Central memory CD8-positive, alpha-beta T cell (primary cell): ENCODE data around the gene KRT82.
A peak's percentile ranks its signal among the peaks of the same experiment; 100 is the strongest.

Experiments
- ATAC-seq: fragments of 150-1000 bp; cut with Tn5 transposase; replicated peaks from 2 replicates; pipeline ENCODE4 v1.10.0; 2022; ENCODE audit warnings: mild to moderate bottlenecking, moderate FRiP score, moderate number of reproducible peaks; ENCODE audit not compliant: poor library complexity, severe bottlenecking; ENCODE audit errors: extremely low read depth
- DNase-seq, 2 donors: peaks; one replicate each; pipeline ENCODE4 v3.0.0; 2021; ENCODE audit warnings: low spot score in 2 of 2
- H3K27ac Mint-ChIP-seq: one replicate; pipeline ENCODE4 v1.8.0; 2022; ENCODE audit warnings: low read depth, mild to moderate bottlenecking, moderate library complexity, mixed read lengths
- H3K27me3 Mint-ChIP-seq: one replicate; pipeline ENCODE4 v1.8.0; 2022; ENCODE audit warnings: mixed read lengths
- H3K36me3 Mint-ChIP-seq: one replicate; pipeline ENCODE4 v1.8.0; 2022; ENCODE audit warnings: mild to moderate bottlenecking, moderate library complexity, mixed read lengths; ENCODE audit not compliant: insufficient read depth
- H3K4me1 Mint-ChIP-seq: one replicate; pipeline ENCODE4 v1.8.0; 2022; ENCODE audit warnings: mixed read lengths
- H3K4me3 Mint-ChIP-seq: one replicate; pipeline ENCODE4 v1.8.0; 2022; ENCODE audit warnings: mild to moderate bottlenecking, moderate library complexity, mixed read lengths
- H3K9me3 Mint-ChIP-seq: one replicate; pipeline ENCODE4 v1.8.0; 2022; ENCODE audit warnings: mixed read lengths

The KRT82 gene

DNA sequence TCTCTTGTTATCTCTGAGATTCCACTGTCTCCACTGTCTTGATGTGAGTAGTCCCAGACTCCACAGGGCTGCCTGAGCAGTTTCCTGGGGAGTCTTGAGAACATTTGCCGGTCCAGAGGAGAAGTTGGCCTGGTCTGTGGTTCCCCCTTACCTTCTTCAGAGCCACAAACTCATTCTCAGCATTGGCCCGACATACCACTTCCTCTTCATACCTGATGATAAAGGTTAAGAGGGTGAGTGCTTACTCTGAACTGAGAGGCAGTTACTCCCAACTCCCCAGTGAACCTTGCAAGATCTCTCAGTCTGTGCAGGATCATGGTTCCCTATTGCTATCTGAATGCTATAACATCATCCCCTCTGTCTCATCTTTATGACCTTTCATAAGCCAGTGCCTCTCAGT, 23.3 kb downstream of the KRT82 start:
- DNase-seq (no peak), ATAC-seq (peak; percentile 64)
- Mint-ChIP-seq H3K27me3 (peaks cover 11% of the 10 kb centered on the region), H3K27ac (no peak overlapping the region), H3K4me3 (no peak overlapping the region), H3K36me3 (no peaks in the 10 kb centered on the region), H3K9me3 (no peaks in the 10 kb centered on the region), H3K4me1 (peaks cover 9% of the 10 kb centered on the region)

- Mint-ChIP-seq H3K27me3 (peaks cover 28% of the 10 kb centered on the region), H3K36me3 (no peaks in the 10 kb centered on the region), H3K4me1 (peaks cover 9% of the 10 kb centered on the region), H3K27ac (no peak overlapping the region), H3K4me3 (no peak overlapping the region), H3K9me3 (no peaks in the 10 kb centered on the region)
- no peak for DNase-seq
- no peak for ATAC-seq
Measured at GRCh38 chr12:52381206-52381605, 24.9 kb downstream of the KRT82 start.

GRCh38 chr12:52380271-52380694, 25.9 kb downstream of the KRT82 start:
- Mint-ChIP-seq H3K9me3 (no peaks in the 10 kb centered on the region), H3K27me3 (peaks cover 30% of the 10 kb centered on the region), H3K27ac (no peak overlapping the region), H3K4me1 (peaks cover 9% of the 10 kb centered on the region), H3K4me3 (no peak overlapping the region), H3K36me3 (no peaks in the 10 kb centered on the region)
- no peak for ATAC-seq
- no peak for DNase-seq

DNA sequence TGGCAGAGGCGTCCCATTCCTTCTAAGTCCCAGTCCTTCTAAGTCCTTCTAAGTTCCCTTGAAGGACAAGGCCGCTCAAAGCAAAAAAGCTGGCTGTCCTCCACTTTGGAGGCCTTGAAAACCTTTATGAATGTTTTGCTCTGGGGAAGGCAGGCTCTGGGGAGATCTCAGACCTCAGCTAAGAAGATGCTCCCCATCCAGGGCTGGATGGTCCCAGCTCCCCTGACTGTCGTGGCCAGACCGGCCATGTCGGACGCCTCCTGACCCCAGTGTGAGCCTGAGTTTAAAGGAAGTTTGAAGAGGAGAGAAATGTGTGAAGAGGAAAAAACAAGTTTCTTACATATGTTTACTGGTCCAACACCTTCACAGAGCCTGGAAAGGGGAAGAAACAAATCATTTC, 26.6 kb downstream of the KRT82 start:
- ATAC-seq = no peak
- Mint-ChIP-seq H3K27ac (no peak overlapping the region), H3K9me3 (no peaks in the 10 kb centered on the region), H3K27me3 (peaks cover 30% of the 10 kb centered on the region), H3K4me3 (no peak overlapping the region), H3K36me3 (no peaks in the 10 kb centered on the region), H3K4me1 (peaks cover 9% of the 10 kb centered on the region)
- no peak for DNase-seq

GRCh38 chr12:52378091-52378490, 28.0 kb downstream of the KRT82 start:
- no peaks in the 10 kb centered on the region for H3K9me3 Mint-ChIP-seq
- H3K4me1 Mint-ChIP-seq = peaks cover 7% of the 10 kb centered on the region
- no peak overlapping the region for H3K27ac Mint-ChIP-seq
- no peaks in the 10 kb centered on the region for H3K36me3 Mint-ChIP-seq
- H3K4me3 Mint-ChIP-seq = no peak overlapping the region
- ATAC-seq (no peak), DNase-seq (no peak)
- H3K27me3 Mint-ChIP-seq = peaks cover 30% of the 10 kb centered on the region

GRCh38 chr12:52377266-52377665, 28.9 kb downstream of the KRT82 start:
- no peaks in the 10 kb centered on the region for H3K4me1 Mint-ChIP-seq
- H3K27ac Mint-ChIP-seq = peak overlapping the region; percentile 62

GRCh38 chr12:52372216-52373154, 33.6 kb downstream of the KRT82 start:
- H3K27ac Mint-ChIP-seq = no peak overlapping the region
- no peaks in the 10 kb centered on the region for H3K36me3 Mint-ChIP-seq
- H3K27me3 Mint-ChIP-seq = peaks cover 40% of the 10 kb centered on the region
- no peak overlapping the region for H3K4me3 Mint-ChIP-seq
- H3K4me1 Mint-ChIP-seq = no peaks in the 10 kb centered on the region
- no peaks in the 10 kb centered on the region for H3K9me3 Mint-ChIP-seq
- ATAC-seq (no peak), DNase-seq (peak in 1 of 2 donors; percentile 36)

More at GRCh38 chr12:52377266-52377665, 28.9 kb downstream of the KRT82 start:
- peaks cover 30% of the 10 kb centered on the region for H3K27me3 Mint-ChIP-seq
- H3K36me3 Mint-ChIP-seq = no peaks in the 10 kb centered on the region
- no peak overlapping the region for H3K4me3 Mint-ChIP-seq
- DNase-seq = no peak
- ATAC-seq = no peak
- H3K9me3 Mint-ChIP-seq = no peaks in the 10 kb centered on the region

- Mint-ChIP-seq H3K27ac (no peak overlapping the region), H3K4me1 (no peaks in the 10 kb centered on the region), H3K27me3 (peaks cover 33% of the 10 kb centered on the region), H3K4me3 (no peak overlapping the region), H3K9me3 (no peaks in the 10 kb centered on the region), H3K36me3 (no peaks in the 10 kb centered on the region)
- DNase-seq (no peak), ATAC-seq (no peak)
Measured at GRCh38 chr12:52371716-52372115, 34.4 kb downstream of the KRT82 start.

DNA sequence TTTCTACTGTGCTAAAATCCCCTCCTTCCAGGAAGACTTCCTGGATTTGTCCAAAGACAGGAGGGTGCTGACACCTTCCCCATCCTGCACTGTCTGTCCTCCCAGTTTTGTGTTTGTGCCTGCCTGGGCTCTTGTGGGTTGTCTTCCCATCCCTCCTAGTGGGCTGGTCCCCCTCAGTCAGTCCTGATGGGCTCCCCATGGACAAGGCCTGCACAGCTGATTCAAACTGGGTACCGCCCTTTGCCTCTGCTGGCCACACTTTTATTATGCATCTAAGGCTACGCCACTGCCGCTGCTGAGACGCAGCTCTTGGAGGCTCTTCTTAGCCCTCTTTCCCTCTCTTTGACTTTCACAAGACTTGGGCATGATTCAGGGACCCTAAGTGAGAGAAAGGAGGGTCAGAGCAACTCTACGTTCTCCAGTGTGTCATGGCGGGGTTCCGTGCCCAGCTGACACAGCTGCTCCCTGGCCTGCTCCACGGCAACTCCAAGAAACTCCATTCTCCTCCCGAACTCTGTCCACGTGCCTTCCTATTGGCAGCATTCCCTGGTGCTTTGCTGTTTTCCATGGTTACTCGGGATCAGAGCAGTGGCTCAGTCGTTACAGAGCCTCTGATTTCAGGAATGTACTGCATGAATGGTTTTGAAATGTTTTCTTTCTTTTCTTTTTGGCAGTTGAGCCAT, 35.1 kb downstream of the KRT82 start:
- DNase-seq (no peak), ATAC-seq (no peak)
- Mint-ChIP-seq H3K9me3 (no peaks in the 10 kb centered on the region), H3K4me1 (no peaks in the 10 kb centered on the region), H3K4me3 (no peak overlapping the region), H3K27ac (no peak overlapping the region), H3K36me3 (no peaks in the 10 kb centered on the region), H3K27me3 (peaks cover 26% of the 10 kb centered on the region)

GRCh38 chr12:52369809-52370208, 36.3 kb downstream of the KRT82 start:
- peaks cover 25% of the 10 kb centered on the region for H3K27me3 Mint-ChIP-seq
- H3K27ac Mint-ChIP-seq = no peak overlapping the region
- H3K36me3 Mint-ChIP-seq = no peaks in the 10 kb centered on the region
- DNase-seq = no peak
- ATAC-seq = no peak
- H3K9me3 Mint-ChIP-seq = no peaks in the 10 kb centered on the region
- H3K4me1 Mint-ChIP-seq = no peaks in the 10 kb centered on the region
- H3K4me3 Mint-ChIP-seq = no peak overlapping the region

DNA sequence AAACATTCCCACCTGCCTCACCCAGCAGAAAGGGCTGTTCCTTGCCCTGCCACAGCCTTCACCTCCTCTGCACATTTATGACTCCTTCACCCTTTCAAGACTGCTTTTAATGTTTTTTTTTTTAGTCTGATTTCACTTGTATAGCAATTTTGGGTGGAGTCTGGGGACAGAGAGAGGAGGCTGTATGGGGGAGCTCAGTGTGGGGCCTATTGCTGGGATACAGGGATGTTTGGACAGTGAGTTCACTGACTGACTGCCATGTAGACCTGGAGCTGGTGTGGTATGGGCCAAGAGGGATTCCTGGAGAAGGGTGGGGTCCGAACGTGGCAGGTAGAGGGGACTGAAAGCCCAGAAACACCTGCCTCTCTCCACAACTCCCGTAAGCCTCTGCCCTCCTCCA, 36.9 kb downstream of the KRT82 start:
- no peak for ATAC-seq
- no peaks in the 10 kb centered on the region for H3K4me1 Mint-ChIP-seq
- peaks cover 25% of the 10 kb centered on the region for H3K27me3 Mint-ChIP-seq
- no peaks in the 10 kb centered on the region for H3K9me3 Mint-ChIP-seq
- no peak overlapping the region for H3K4me3 Mint-ChIP-seq
- H3K36me3 Mint-ChIP-seq = no peaks in the 10 kb centered on the region
- no peak overlapping the region for H3K27ac Mint-ChIP-seq
- no peak for DNase-seq

- no peaks in the 10 kb centered on the region for H3K4me1 Mint-ChIP-seq
- peaks cover 25% of the 10 kb centered on the region for H3K27me3 Mint-ChIP-seq
- H3K4me3 Mint-ChIP-seq = no peak overlapping the region
- ATAC-seq = no peak
- DNase-seq = no peak
- no peaks in the 10 kb centered on the region for H3K9me3 Mint-ChIP-seq
- H3K27ac Mint-ChIP-seq = no peak overlapping the region
- H3K36me3 Mint-ChIP-seq = no peaks in the 10 kb centered on the region
Measured at GRCh38 chr12:52368508-52368907, 37.6 kb downstream of the KRT82 start.

DNA sequence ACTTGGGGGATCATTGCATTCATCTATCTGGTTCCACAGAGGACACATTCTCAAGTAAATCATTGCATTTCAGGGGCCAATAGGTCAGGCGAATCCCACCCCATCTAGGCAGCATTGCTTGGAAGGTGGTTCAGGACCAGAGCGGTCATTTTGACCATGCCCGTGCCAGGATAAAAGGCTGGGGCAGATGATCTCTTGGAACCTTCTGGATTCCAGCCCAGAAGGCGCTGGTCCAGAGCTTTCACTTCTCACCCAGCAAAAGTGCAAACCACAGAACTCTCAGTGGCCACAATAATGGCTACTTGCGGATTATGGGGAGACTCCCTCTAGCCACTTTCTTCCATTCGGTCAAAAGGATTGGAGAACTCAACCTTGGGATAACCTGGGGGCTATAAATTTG, 38.3 kb downstream of the KRT82 start:
- Mint-ChIP-seq H3K27ac (no peak overlapping the region), H3K4me1 (no peaks in the 10 kb centered on the region), H3K27me3 (peaks cover 25% of the 10 kb centered on the region), H3K9me3 (no peaks in the 10 kb centered on the region), H3K36me3 (no peaks in the 10 kb centered on the region), H3K4me3 (no peak overlapping the region)
- no peak for ATAC-seq
- DNase-seq = no peak
